Measurements from ENCODE around the gene HDAC11.

The HDAC11 gene

DNA sequence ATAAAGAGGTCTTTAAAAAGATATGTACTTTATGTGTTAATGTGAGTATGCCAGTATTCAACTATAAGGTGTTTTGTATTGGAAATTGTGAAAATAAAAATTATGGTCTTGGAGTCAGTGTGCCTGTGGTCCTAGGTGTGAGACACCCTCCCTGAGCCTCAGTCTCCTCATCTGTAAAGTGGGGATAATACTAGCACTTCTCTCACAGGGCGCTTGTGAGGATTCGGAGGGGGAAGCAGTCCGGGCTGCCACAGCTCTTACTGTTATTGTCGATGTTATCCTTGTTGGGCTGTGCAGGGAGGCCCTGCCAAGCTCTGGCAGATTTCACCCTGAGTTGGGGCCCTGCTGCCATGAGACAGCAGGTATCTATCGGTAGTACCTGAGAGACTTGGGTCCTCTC lies 42.1 kb downstream of the HDAC11 start:
- no peak for DNase-seq (ENCODE audit: low read depth)
- TF ChIP-seq, protein P1, sequence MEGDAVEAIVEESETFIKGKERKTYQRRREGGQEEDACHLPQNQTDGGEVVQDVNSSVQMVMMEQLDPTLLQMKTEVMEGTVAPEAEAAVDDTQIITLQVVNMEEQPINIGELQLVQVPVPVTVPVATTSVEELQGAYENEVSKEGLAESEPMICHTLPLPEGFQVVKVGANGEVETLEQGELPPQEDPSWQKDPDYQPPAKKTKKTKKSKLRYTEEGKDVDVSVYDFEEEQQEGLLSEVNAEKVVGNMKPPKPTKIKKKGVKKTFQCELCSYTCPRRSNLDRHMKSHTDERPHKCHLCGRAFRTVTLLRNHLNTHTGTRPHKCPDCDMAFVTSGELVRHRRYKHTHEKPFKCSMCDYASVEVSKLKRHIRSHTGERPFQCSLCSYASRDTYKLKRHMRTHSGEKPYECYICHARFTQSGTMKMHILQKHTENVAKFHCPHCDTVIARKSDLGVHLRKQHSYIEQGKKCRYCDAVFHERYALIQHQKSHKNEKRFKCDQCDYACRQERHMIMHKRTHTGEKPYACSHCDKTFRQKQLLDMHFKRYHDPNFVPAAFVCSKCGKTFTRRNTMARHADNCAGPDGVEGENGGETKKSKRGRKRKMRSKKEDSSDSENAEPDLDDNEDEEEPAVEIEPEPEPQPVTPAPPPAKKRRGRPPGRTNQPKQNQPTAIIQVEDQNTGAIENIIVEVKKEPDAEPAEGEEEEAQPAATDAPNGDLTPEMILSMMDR (IDR thresholded peaks at IDR 0.05; ENCODE audit: low read length, missing control alignments) = no peak
- H3K4me3 ChIP-seq (replicated peaks; ENCODE audit: low read depth, low read length) = no peak overlapping the region

DNA sequence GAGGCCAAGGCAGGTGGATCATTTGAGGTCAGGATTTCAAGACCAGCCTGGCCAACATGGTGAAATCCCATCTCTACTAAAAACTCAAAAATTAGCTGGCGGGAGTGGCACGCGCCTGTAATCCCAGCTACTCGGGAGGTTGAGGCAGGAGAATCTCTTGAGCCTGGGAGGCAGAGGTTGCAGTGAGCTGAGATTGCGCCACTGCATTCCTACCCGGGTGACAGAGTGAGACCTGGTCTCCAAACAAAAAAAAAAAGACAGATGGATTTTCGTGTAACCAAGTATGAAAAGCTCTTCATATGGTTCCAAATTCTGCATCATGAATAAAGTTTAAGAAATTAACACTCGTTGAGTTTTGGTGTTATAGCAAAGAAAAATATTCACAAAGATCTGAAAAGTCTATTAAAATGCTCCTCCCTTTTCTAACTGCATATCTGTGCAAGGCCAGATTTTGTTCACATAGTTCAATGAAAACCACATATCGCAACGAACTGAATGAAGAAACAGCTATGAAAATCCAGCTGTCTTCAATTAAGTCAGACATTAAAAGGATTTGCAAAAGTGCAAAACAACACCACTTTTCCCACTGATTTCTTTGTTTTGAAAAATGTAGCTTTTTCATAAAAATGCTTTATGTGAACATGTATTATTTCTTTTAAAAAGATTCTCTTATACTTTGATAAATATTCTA lies 45.0 kb downstream of the HDAC11 start:
- TF ChIP-seq, protein P1 (IDR thresholded peaks at IDR 0.05; ENCODE audit: low read length, missing control alignments) = no peak
- DNase-seq (ENCODE audit: low read depth) = peak; percentile 50
- no peak overlapping the region for H3K4me3 ChIP-seq (replicated peaks; ENCODE audit: low read depth, low read length)

DNA sequence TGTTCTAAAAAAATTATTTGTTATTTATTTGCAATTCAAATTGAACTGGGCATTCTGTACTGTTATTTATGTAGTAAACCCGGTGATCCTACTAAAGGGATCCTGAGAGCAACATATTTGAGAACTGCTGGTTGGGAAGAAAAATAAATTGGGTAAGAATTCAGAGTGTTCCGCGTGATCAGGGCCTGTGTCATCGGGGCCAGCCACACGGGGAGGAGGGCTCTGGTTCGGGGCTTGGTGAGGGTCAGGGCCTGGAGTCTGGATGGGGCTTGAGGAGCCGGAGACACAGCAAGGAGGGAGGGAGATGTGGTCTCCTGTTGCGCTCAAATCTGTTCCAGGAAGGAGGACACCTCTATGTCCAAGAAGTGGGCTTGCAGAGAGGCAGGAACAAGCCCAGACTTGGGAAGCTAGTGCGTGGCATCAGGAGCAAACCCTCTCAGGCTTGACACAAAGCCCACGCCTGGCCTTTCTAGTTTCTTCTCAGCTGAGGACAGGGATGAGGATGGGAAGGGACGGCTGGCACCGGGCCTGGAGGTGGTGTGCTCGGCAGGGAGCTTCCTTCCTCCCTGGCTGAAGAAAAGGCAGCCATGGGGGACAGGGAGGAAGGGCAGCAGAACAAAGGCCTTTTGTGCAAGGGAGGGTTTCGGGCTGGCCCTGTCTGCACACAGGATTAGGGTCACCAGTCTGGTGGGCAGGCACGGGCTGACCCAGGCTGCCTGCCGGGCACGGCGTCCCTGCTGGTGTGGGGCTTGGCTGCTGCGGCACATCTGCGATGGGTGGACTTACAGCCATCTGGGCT lies 45.9 kb downstream of the HDAC11 start:
- H3K4me3 ChIP-seq (replicated peaks; ENCODE audit: low read depth, low read length) = no peak overlapping the region
- no peak for DNase-seq (ENCODE audit: low read depth)
- TF ChIP-seq, protein P1 (IDR thresholded peaks at IDR 0.05; ENCODE audit: low read length, missing control alignments) = no peak

DNA sequence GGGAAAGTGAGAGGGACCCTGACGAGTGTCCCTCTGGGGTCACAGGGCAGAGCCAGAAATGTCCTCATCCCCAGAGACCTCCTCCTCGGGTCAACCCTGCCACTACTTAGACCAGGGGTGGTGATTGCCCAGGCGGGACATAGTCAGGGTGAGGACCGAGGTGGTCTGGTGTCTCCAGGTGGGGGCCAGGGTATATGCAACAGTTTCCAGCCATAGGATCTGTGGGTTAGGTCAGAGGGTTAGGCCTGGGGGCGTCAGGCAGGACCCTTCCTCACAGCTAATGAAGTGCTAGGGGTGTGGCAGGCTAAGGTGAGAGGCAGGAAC lies 46.5 kb downstream of the HDAC11 start:
- no peak overlapping the region for H3K4me3 ChIP-seq (replicated peaks; ENCODE audit: low read depth, low read length)
- TF ChIP-seq, protein P1 (IDR thresholded peaks at IDR 0.05; ENCODE audit: low read length, missing control alignments) = no peak
- DNase-seq (ENCODE audit: low read depth) = no peak

DNA sequence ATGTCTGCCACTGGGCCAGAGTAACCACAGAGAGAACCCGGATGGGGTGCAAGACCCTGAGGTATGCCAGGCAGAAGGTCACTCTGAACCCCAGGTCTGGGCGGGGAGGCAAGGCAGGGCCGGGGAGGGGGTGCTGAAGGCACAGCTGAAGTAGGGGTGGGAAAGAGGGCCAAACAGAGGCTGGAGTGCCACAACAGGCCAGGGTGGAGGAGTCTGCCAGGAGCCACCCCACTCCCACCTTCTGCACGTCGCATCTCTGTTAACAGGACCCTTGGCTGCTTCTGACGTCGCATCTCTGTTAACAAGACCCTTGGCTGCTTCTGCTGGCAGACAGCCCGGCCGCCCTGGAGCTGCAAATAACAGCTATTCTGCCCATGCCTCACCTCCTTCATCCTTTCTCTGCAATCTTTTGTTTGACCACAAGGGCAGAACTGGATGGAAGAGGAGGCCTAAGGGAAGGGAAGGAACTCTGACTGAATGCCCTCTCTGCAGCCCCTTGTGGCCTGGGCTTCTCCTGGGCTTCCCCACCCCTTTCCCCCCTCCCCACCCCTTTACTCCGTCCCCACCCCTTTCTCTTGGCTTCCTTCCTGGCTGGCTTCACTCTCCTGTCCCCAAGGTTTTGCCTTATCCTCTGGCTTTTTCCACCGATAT lies 48.2 kb downstream of the HDAC11 start:
- peak; percentile 46 for DNase-seq (ENCODE audit: low read depth)

DNA sequence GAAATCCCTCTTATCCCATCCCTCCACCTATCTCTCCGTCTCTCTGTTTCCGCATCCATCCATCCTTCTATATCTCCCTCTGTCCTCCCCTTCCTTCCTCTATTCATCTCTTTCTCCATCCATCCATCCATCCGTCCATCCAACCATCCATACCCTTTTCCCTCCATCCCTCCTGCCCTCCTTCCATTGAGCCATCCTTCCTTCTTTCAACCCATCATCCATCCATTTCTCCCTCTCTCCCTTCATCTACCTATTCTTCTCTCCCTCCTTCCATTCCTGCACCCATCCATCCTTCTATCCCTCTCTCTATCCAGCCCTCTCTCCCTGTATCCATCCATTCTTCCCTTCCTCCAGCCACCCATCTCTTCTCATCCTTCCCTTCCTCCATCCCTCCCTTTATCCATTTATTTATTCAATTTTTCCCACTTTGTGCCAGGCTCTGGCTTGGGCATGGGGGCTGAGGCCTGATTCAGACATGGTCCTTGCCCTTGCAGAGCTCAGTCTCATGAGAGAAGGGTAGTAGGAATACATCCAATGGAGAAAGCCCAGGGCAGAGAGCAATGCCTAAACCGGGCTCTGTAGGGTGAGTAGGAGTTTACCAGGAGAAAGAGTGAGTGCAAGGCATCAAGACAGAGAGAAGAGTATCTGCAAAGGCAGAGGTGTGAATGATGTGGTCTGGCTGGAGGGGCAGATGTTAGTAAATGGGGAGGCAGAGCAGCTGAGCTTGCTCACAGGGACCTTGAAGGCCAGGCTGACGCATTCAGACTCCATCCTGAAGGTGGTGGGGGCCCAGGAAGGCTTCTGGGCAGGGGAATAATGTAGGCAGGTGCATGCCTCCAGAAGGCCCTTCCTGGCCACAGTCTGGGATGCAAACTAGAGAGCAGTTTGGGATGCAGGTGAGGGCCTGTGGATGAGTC lies 49.3 kb downstream of the HDAC11 start:
- no peak for DNase-seq (ENCODE audit: low read depth)
- TF ChIP-seq, protein P1 (IDR thresholded peaks at IDR 0.05; ENCODE audit: low read length, missing control alignments) = no peak
- H3K4me3 ChIP-seq (replicated peaks; ENCODE audit: low read depth, low read length) = no peak overlapping the region

More for the DNA sequence above, 48.2 kb downstream of the HDAC11 start:
- no peak overlapping the region for H3K4me3 ChIP-seq (replicated peaks; ENCODE audit: low read depth, low read length)
- TF ChIP-seq, protein P1 (IDR thresholded peaks at IDR 0.05; ENCODE audit: low read length, missing control alignments) = peak; percentile 46
